H1 (cell line): ENCODE results near the gene NRXN2. TPM values are rescaled to one million over a fixed set of nuclear protein-coding genes. Genes with fewer than 3 reads are reported as not detected.

Experiments used
- CTCF ChIA-PET: fragments of 300-600 bp; sonication (Branson Sonifier 250); formaldehyde crosslinking; loops from one replicate; lab custom pipeline; 2021; ENCODE audit not compliant: partially characterized antibody; lab: Charles Lee
- POLR2A ChIA-PET: fragments of 300-600 bp; sonication (Branson Sonifier 250); formaldehyde crosslinking; loops from one replicate; lab custom pipeline; 2021; ENCODE audit warnings: inconsistent platforms; ENCODE audit not compliant: partially characterized antibody; lab: Charles Lee
- DNase-seq, 2 experiments: peaks; one replicate each; pipeline versions ENCODE4 v3.0.0 to v3.0.0-alpha.2; 2010 to 2022; ENCODE audit warnings: low spot score in 2 of 2, low read depth in 1 of 2, mixed read lengths in 1 of 2
- FAIRE-seq: peaks from 2 replicates; lab custom pipeline; 2011; peaks lifted over from hg19 to GRCh38; lab: Jason Lieb, UNC
- H2AFZ ChIP-seq: 2 replicates; pipeline ENCODE4 v1.8.1; 2012; ENCODE audit warnings: low read length, inconsistent platforms
- H2AK5ac ChIP-seq: 2 replicates; pipeline ENCODE4 v1.6.1; 2013; ENCODE audit warnings: low read depth, low read length
- H2BK120ac ChIP-seq: replicated peaks from 2 replicates; pipeline ENCODE3; 2013; ENCODE audit warnings: low read depth, low read length, inconsistent platforms
- H2BK12ac ChIP-seq: 2 replicates; pipeline ENCODE4 v1.6.1; 2013; ENCODE audit warnings: low read depth, low read length
- H2BK15ac ChIP-seq: 2 replicates; pipeline ENCODE4 v1.6.1; 2013; ENCODE audit warnings: low read length
- H2BK20ac ChIP-seq: 2 replicates; pipeline ENCODE4 v1.6.1; 2013; ENCODE audit warnings: low read length
- H2BK5ac ChIP-seq: 2 replicates; pipeline ENCODE4 v1.6.1; 2013; ENCODE audit warnings: low read depth, low read length
- H3K14ac ChIP-seq: 2 replicates; pipeline ENCODE4 v1.6.1; 2013; ENCODE audit warnings: inconsistent platforms; ENCODE audit not compliant: insufficient read length
- H3K18ac ChIP-seq: 2 replicates; pipeline ENCODE4 v1.6.1; 2013; ENCODE audit warnings: low read length; ENCODE audit errors: extremely low read depth
- H3K23ac ChIP-seq: 2 replicates; pipeline ENCODE4 v1.6.1; 2013; ENCODE audit warnings: inconsistent platforms; ENCODE audit not compliant: insufficient read length
- H3K23me2 ChIP-seq: 2 replicates; pipeline ENCODE4 v1.6.1; 2013; ENCODE audit warnings: low read depth, low read length
- H3K27ac ChIP-seq: 2 replicates; pipeline ENCODE4 v1.6.1; 2011; ENCODE audit warnings: low read depth, low read length, inconsistent platforms
- H3K27me3 ChIP-seq, 4 experiments: replicated peaks in 1 of 4; 1 replicate in 1 of 4; 2 replicates in 3 of 4; pipeline versions ENCODE4 v1.6.1 to v1.8.1; 2011 to 2013; ENCODE audit warnings: low read length in 3 of 4, mild to moderate bottlenecking in 3 of 4, inconsistent platforms in 2 of 4, mixed read lengths in 2 of 4, moderate library complexity in 1 of 4; ENCODE audit not compliant: control insufficient read depth in 3 of 4, insufficient read depth in 3 of 4; ENCODE audit errors: extremely low read depth in 1 of 4
- H3K36me3 ChIP-seq, 4 experiments: 2 replicates each; pipeline versions ENCODE4 v1.6.1 to v1.8.1; 2011 to 2013; ENCODE audit warnings: mild to moderate bottlenecking in 4 of 4, low read length in 3 of 4, moderate library complexity in 2 of 4, control low read depth in 1 of 4, inconsistent platforms in 1 of 4; ENCODE audit not compliant: insufficient read depth in 4 of 4, control insufficient read depth in 2 of 4
- H3K4ac ChIP-seq: replicated peaks from 2 replicates; pipeline ENCODE3; 2013; ENCODE audit warnings: low read length, low read depth, mixed read lengths, inconsistent platforms; ENCODE audit not compliant: insufficient read length
- H3K4me1 ChIP-seq, 4 experiments: replicated peaks in 1 of 4; 1 replicate in 1 of 4; 2 replicates in 3 of 4; pipeline versions ENCODE4 v1.6.1 to v1.8.1; 2011 to 2013; ENCODE audit warnings: low read length in 3 of 4, inconsistent platforms in 2 of 4, mixed read lengths in 1 of 4; ENCODE audit not compliant: insufficient read depth in 4 of 4, control insufficient read depth in 3 of 4
- H3K4me2 ChIP-seq, 2 experiments: 2 replicates each; pipeline versions ENCODE4 v1.6.1 to v1.8.1; 2011 to 2013; ENCODE audit warnings: low read depth in 2 of 2, low read length in 2 of 2, control low read depth in 1 of 2, inconsistent platforms in 1 of 2, mild to moderate bottlenecking in 1 of 2; ENCODE audit not compliant: insufficient read depth in 1 of 2
- H3K4me3 ChIP-seq, 4 experiments: fragments of 200-600, 300-600 bp in 1 of 4; sonication (generic), shearing (Covaris generic), sonication (Bioruptor Twin) in 1 of 4; 2 replicates each; pipeline versions ENCODE4 v1.5.1 to v1.8.1; 2011 to 2016; ENCODE audit warnings: low read length in 4 of 4, low read depth in 3 of 4, control low read depth in 2 of 4, inconsistent platforms in 2 of 4, mild to moderate bottlenecking in 2 of 4, mixed read lengths in 1 of 4, moderate library complexity in 1 of 4; ENCODE audit not compliant: insufficient read depth in 2 of 4; ENCODE audit errors: extremely low read depth in 1 of 4
- H3K56ac ChIP-seq: replicated peaks from 2 replicates; pipeline ENCODE3; 2013; ENCODE audit warnings: low read depth, mild to moderate bottlenecking, mixed read lengths, low read length, inconsistent platforms; ENCODE audit not compliant: insufficient read length
- H3K79me1 ChIP-seq: 2 replicates; pipeline ENCODE4 v1.6.1; 2013; ENCODE audit warnings: low read depth, low read length, control low read depth
- H3K79me2 ChIP-seq, 2 experiments: 2 replicates each; pipeline versions ENCODE4 v1.6.1 to v1.8.1; 2012 to 2013; ENCODE audit warnings: low read length in 2 of 2, mild to moderate bottlenecking in 2 of 2, inconsistent platforms in 1 of 2; ENCODE audit not compliant: insufficient read depth in 2 of 2, control insufficient read depth in 1 of 2
- H3K9ac ChIP-seq, 4 experiments: replicated peaks in 1 of 4; 1 replicate in 1 of 4; 2 replicates in 3 of 4; pipeline versions ENCODE4 v1.6.1 to v1.8.1; 2011 to 2013; ENCODE audit warnings: low read depth in 3 of 4, low read length in 3 of 4, control low read depth in 2 of 4, mild to moderate bottlenecking in 2 of 4, moderate library complexity in 2 of 4, inconsistent platforms in 1 of 4; ENCODE audit errors: extremely low read depth in 1 of 4
- H3K9me3 ChIP-seq, 2 experiments: 2 replicates each; pipeline versions ENCODE4 v1.6.1 to v1.8.1; 2012 to 2013; ENCODE audit warnings: mild to moderate bottlenecking in 2 of 2, moderate library complexity in 2 of 2, control low read depth in 1 of 2, inconsistent platforms in 1 of 2, low read depth in 1 of 2, low read length in 1 of 2, mixed read lengths in 1 of 2; ENCODE audit not compliant: insufficient read depth in 2 of 2
- H4K20me1 ChIP-seq, 2 experiments: replicated peaks in 1 of 2; 2 replicates each; pipeline versions ENCODE3 to v1.8.1; 2011 to 2013; ENCODE audit warnings: inconsistent platforms in 2 of 2, low read length in 2 of 2, mild to moderate bottlenecking in 1 of 2; ENCODE audit not compliant: insufficient read depth in 2 of 2, control insufficient read depth in 1 of 2
- H4K5ac ChIP-seq: 2 replicates; pipeline ENCODE4 v1.6.1; 2013; ENCODE audit warnings: low read length, low read depth, mixed read lengths, inconsistent platforms; ENCODE audit not compliant: insufficient read length
- H4K8ac ChIP-seq: 2 replicates; pipeline ENCODE4 v1.8.0; 2013; ENCODE audit warnings: mild to moderate bottlenecking, moderate library complexity, low read length, inconsistent platforms; ENCODE audit not compliant: insufficient read depth; ENCODE audit errors: extremely low read depth
- H4K91ac ChIP-seq: replicated peaks from 2 replicates; pipeline ENCODE3; 2013; ENCODE audit warnings: low read length, mixed read lengths, inconsistent platforms; ENCODE audit not compliant: insufficient read length
- CBX5 ChIP-seq: fragments of 300-800, 300-1000 bp; sonication (generic); IDR thresholded peaks from 2 replicates; pipeline ENCODE4 v1.7.1; 2016; ENCODE audit warnings: antibody characterized with exemption, low read length, low read depth
- CEBPB ChIP-seq: IDR thresholded peaks from 2 replicates; pipeline ENCODE4 v1.6.1; 2012; ENCODE audit warnings: low read depth, low read length
- CREB1 ChIP-seq: IDR thresholded peaks from 2 replicates; pipeline ENCODE4 v1.6.1; 2012; ENCODE audit warnings: inconsistent platforms
- EZH2 ChIP-seq: fragments of 200-600 bp; sonication (generic); IDR thresholded peaks from 2 replicates; pipeline ENCODE4 v1.7.1; 2012; ENCODE audit warnings: low read depth, mild to moderate bottlenecking, moderate library complexity, low read length, inconsistent platforms; ENCODE audit not compliant: severe bottlenecking
- FOSL1 ChIP-seq: IDR thresholded peaks from 2 replicates; pipeline ENCODE4 v1.6.1; 2011; ENCODE audit warnings: mild to moderate bottlenecking, low read depth, low read length, moderate library complexity; ENCODE audit not compliant: insufficient read depth
- JUND ChIP-seq: IDR thresholded peaks from 2 replicates; pipeline ENCODE4 v1.6.1; 2011; ENCODE audit warnings: mild to moderate bottlenecking, improper control_type of control experiment, low read length
- KDM1A ChIP-seq: fragments of 200-600, 300-600 bp; sonication (generic); IDR thresholded peaks from 2 replicates; pipeline ENCODE4 v1.7.1; 2016; ENCODE audit warnings: mild to moderate bottlenecking, low read length, borderline replicate concordance
- SAP30 ChIP-seq: fragments of 300-600 bp; sonication (generic); IDR thresholded peaks from 2 replicates; pipeline ENCODE4 v1.7.1; 2012; ENCODE audit warnings: low read length, moderate library complexity, mild to moderate bottlenecking, inconsistent platforms; ENCODE audit not compliant: insufficient read depth, insufficient replicate concordance
- SIX5 ChIP-seq: IDR thresholded peaks from 2 replicates; pipeline ENCODE4 v1.6.1; 2011; ENCODE audit warnings: mild to moderate bottlenecking, low read depth, low read length
- WGBS, 2 experiments: shearing (Covaris generic) in 1 of 2; methylation state at CpG; one replicate each; pipeline versions ENCODE4 v1.1.6 to v1.1.7; 2013 to 2015; ENCODE audit warnings: low lambda C conversion rate in 2 of 2, mixed read lengths in 2 of 2, inconsistent platforms in 1 of 2, low coverage in 1 of 2, missing lambda C conversion rate in 1 of 2; ENCODE audit not compliant: insufficient replicate concordance in 2 of 2, insufficient coverage in 1 of 2, insufficient read length in 1 of 2; ENCODE audit errors: extremely low coverage in 1 of 2, missing lambda C conversion rate in 1 of 2; 5-methylcytosine and 5-hydroxymethylcytosine counted together
- polyA plus RNA-seq, 7 experiments: library from polyadenylated mRNA; depleted of rRNA in 3 of 7; stranded (reverse) in 5 of 7; unstranded in 2 of 7; fragments of >200 nt in 5 of 7; fragments of 200-250 nt in 2 of 7; gene quantifications; 1 replicate in 5 of 7; 2 replicates in 1 of 7; 4 replicates in 1 of 7; pipeline versions ENCODE4 v1.2.1 to v1.2.3, GENCODE V29; 2011 to 2013; ENCODE audit warnings: missing spikeins in 2 of 7, mixed read lengths in 2 of 7
- total RNA-seq: library from RNA; stranded (reverse); fragmentation: NEBNext Ultra II Directional; extraction: Animal tissue kit (Norgen Biotek cat#: 25700); gene quantifications from 2 replicates; pipeline ENCODE4 v1.2.1, GENCODE V29; 2021
- TF ChIP-seq, protein P1 (sequence below), 3 experiments: IDR thresholded peaks; 1 replicate in 2 of 3; 2 replicates in 1 of 3; pipeline versions ENCODE4 v1.5.1 to v1.6.1; 2011; ENCODE audit warnings: low read length in 3 of 3, mild to moderate bottlenecking in 3 of 3, inconsistent platforms in 2 of 3, low read depth in 1 of 3, moderate library complexity in 1 of 3; ENCODE audit not compliant: insufficient read depth in 1 of 3; ENCODE audit errors: control extremely low read depth in 1 of 3

The NRXN2 gene
- total and polyA plus RNA-seq, 2 of the 8 experiments (the other 6 are each of a cell fraction or from before 2014, with no cell fraction given): 1.3 to 11.5 TPM

DNA sequence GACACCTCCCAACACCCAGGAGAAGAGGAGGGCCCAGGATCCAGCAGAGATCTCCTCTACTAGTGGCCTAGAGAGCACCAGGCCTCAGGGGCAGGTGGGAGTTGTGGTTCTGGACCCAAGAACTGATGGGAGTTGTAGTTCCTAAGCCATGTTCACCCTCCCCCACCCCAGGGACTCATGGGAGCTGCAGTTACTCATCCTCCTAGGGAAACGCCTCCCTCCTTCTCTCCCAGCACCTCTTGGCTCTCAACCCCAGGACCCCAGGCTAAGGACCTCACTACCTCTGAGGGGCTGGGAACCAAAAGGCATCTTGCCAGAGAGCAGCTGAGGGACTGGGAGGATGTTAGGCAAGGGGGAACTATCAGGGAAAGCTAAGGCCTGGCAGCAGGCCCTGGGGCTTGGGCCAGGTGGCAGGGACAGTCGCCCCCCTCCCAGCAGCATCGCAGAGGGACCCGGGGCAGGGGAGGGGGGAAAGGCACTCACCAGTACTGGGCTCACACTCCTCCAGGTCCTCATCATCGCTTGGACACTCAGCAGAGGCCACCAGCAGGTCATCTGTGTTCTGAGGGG is 103.1 kb downstream of the NRXN2 start:
- CTCF ChIA-PET: interaction anchor here (0.7 to 4.4 kb wide), 11 partner anchors 11 to 146 kb away, joined by 3 to 19 read pairs (median 3); no protein-coding TSS in a partner anchor
- Histone ChIP-seq H2BK120ac (no peak overlapping the region), H4K91ac (no peak overlapping the region), H3K9me3 (no peaks in the 10 kb centered on the region), H3K4me2 (no peak overlapping the region; a peak in 1 of 4 replicates), H3K14ac (no peak overlapping the region), H3K23ac (no peak overlapping the region), H2BK5ac (0 out of 2 replicates have a peak overlapping the region, but pooled peaks have one; percentile 63), H3K9ac (no peak overlapping the region), H3K56ac (no peak overlapping the region), H3K79me2 (no peaks in the 10 kb centered on the region), H3K4me1 (peaks cover 0 to 15% (median 5%) of the 10 kb centered on the region in 4 experiments; a peak in 5 of 7 replicates), H3K23me2 (no peaks in the 10 kb centered on the region), H3K36me3 (no peaks in the 10 kb centered on the region), H3K79me1 (no peaks in the 10 kb centered on the region), H2BK12ac (no peak overlapping the region), H2AFZ (0 out of 2 replicates have a peak overlapping the region, but pooled peaks have one; percentile 17), H4K20me1 (no peaks in the 10 kb centered on the region), H3K27ac (no peak overlapping the region), H3K18ac (peak overlapping the region; percentile 9), H2AK5ac (no peak overlapping the region), H2BK20ac (0 out of 2 replicates have a peak overlapping the region, but pooled peaks have one; percentile 61), H3K27me3 (no peaks in the 10 kb centered on the region), H3K4me3 (no peak overlapping the region), H4K8ac (no peak overlapping the region), H3K4ac (no peak overlapping the region), H4K5ac (no peak overlapping the region), H2BK15ac (no peak overlapping the region)
- WGBS, 2 experiments: 84% methylated on average over 5 of the region's 5 CpGs; no CpG with 5 or more reads in 1 of the 2 experiments
- POLR2A ChIA-PET: no interaction called here
- no peak for DNase-seq
- FAIRE-seq: peak; percentile 76
- no peak for TF ChIP-seq SAP30
- TF ChIP-seq CEBPB: no peak
- no peak for TF ChIP-seq CBX5
- TF ChIP-seq CREB1: no peak
- no peak for TF ChIP-seq EZH2
- no peak for TF ChIP-seq JUND
- peak; percentile 68 for TF ChIP-seq SIX5
- TF ChIP-seq FOSL1: no peak
- TF ChIP-seq, protein P1, sequence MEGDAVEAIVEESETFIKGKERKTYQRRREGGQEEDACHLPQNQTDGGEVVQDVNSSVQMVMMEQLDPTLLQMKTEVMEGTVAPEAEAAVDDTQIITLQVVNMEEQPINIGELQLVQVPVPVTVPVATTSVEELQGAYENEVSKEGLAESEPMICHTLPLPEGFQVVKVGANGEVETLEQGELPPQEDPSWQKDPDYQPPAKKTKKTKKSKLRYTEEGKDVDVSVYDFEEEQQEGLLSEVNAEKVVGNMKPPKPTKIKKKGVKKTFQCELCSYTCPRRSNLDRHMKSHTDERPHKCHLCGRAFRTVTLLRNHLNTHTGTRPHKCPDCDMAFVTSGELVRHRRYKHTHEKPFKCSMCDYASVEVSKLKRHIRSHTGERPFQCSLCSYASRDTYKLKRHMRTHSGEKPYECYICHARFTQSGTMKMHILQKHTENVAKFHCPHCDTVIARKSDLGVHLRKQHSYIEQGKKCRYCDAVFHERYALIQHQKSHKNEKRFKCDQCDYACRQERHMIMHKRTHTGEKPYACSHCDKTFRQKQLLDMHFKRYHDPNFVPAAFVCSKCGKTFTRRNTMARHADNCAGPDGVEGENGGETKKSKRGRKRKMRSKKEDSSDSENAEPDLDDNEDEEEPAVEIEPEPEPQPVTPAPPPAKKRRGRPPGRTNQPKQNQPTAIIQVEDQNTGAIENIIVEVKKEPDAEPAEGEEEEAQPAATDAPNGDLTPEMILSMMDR (IDR thresholded peaks at IDR 0.05; ENCODE audit: control extremely low read depth in 1 of 3, insufficient read depth in 1 of 3, low read depth in 1 of 3, low read length in 3 of 3): no peak
- no peak for TF ChIP-seq KDM1A
